Measurements from ENCODE around the gene TEAD1.

TEAD1 gene

GRCh38 chr11:12673924-12674570 lies at the start of gene TEAD1:
TEAD1 (plus strand) TSS chr11:12674421.
- no peak for DNase-seq

DNA sequence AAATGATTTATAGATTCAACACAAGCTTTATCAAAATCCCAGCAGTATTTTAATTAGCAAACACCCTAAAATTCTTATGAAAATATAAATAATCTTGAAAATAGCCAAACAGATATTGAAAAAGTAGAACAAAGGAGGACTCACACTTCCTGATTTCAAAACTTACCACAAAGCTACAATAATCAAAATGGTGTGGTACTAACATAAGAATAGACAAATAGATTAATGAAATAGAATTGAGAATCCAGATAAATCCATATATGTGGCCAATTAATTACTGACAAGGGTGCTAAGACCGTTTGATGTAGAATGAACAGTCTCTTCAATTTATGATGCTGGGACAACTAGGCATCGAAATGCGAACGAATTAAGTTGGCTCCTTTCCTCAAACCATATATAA lies 49.6 kb upstream of the TEAD1 start:
- DNase-seq, result no peak

DNA sequence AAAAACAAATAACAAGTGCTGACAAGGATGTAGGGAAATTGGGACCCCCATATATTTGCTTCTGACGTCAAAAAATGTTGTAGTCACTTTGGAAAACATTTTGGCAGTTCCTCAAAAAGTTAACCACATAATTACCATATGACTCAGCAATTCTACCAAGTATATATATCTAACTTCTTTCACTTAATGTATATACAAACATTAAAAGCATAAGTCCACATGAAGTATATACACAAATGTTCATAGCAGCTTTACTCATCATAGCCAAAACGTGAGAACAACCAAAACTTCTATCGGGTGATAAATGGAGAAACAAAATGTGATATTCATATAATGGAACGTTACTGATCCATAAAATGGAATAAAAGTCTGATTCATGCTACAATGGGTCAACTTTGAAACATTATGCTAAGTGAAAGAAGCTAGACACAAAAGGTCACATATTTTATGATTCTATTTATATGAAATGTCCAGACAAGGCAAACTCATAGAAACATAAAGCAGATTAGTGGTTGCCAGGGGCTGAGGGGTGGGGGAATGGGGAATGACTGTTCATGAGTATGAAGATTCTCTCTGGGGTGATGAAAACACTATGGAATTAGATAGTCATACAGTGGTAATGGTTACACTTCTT lies 48.7 kb upstream of the TEAD1 start:
- no peak for DNase-seq

- DNase-seq, result no peak
Measured at GRCh38 chr11:12626616-12627015, 47.6 kb upstream of the TEAD1 start.

DNA sequence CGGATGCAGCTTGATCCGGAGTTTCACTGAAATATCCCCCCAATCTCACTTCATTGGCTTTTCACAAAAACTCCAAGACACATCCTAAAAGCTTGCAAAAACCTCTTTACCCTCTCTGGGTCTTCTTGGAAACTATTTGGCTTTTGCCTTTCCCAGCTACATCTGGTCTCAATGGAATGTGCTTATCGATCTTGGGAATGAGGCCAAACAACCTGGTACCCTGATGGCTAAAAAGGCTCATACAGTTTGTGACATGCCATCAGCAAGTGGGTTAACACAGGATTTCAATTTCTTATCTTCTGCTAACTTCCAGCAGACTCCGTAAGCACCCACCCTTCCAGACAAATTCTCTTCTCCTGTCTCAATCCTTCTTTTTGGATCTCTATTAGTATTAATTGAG lies 45.9 kb upstream of the TEAD1 start:
- DNase-seq, result no peak

DNA sequence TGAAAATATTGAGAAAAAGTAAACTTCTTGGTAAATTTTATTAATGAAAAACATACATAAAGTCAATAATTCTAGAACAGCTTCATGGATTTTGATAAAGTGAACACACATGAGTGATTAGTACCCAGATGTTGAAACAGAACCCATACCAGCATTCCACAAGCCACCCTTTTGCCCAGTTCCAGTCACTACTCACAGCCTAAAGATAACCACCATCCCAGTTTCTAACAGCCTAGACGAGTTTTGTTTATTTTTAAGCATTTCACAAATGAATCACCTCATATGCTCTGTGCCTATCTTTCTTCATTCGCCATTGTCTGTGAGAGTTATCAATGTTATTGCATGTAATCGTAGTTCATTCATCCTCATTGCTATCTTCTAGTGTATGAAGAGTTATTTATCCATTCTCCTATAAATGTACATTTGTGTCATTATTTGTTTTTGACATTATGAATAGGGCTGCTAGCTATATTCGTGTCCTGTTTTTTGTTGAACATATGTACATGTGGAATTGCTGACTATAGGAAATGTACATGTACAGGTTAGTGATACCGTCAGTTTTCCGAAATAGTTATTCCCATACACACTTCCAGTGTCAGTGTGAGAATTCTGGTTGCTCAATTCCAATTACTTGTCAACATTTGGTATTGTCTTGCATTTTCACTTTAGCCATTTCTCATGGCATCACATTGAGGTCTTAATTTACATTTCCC lies 44.5 kb upstream of the TEAD1 start:
- no peak for DNase-seq

- no peak for DNase-seq
Measured at GRCh38 chr11:12631651-12632050, 42.6 kb upstream of the TEAD1 start.

DNA sequence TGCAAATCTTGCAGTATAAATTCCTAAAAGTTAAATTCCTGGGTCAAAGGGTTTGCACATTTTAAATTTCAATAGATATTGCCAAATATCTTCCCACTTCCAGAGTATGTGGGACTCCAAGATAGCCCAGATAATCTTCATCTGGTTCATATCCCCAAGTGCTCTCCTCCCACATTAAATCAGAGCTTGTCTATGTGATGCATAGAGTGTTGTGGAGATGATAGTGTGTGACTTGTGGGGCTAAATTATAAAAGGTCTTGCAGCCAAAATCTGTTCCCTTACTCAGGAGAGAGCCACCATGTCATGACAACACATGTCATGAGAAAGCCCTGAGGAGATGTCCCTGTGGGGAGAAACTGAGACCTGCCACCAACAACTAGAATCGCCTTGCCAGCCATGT lies 39.9 kb upstream of the TEAD1 start:
- DNase-seq, result no peak

DNA sequence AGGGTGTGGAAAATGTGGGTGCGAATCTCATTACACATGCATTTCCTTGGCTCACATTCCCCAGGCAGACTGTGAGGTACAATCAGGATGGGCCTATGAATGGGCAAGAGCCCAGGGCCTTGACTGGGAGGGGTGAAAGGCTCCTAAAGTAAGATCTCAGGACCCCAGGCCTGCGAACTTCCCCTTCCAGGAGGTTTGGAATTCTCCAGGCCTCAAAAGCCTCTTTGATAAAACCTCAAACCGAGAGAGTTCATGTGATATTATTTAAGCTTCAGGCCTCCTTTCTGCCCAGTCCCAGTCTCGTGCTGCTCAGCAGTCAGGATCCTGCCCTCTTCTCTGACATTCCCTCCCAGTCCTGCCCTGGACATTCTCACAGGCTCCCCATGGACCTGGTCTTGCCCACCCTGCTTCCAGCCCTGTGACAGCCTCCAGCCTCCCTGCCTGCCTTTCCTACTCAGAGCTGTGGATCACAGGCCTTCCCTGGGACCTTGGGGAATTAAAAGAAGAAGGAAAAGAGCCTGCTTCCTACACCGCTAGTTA lies 37.3 kb upstream of the TEAD1 start:
- no peak for DNase-seq

- no peak for DNase-seq
Measured at GRCh38 chr11:12639388-12639787, 34.8 kb upstream of the TEAD1 start.

DNA sequence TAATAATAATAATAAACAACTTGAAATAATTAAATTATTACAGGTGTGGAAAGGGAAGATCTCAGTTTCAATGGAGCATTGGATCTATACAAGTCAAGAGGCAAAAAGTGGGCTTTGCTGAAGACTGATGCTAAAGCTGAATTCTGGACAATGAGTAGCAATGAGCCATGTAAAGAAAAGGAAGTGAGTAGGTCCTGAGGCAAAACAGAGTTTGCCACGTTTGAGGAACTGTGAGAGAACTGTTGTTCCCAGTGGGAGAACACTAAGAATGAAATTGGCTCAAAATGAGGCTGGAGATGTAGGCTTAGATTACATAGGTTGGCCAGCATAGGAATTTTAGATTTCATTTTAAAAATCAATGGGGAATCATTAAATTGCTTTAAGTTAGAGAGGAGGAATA lies 33.9 kb upstream of the TEAD1 start:
- no peak for DNase-seq

DNA sequence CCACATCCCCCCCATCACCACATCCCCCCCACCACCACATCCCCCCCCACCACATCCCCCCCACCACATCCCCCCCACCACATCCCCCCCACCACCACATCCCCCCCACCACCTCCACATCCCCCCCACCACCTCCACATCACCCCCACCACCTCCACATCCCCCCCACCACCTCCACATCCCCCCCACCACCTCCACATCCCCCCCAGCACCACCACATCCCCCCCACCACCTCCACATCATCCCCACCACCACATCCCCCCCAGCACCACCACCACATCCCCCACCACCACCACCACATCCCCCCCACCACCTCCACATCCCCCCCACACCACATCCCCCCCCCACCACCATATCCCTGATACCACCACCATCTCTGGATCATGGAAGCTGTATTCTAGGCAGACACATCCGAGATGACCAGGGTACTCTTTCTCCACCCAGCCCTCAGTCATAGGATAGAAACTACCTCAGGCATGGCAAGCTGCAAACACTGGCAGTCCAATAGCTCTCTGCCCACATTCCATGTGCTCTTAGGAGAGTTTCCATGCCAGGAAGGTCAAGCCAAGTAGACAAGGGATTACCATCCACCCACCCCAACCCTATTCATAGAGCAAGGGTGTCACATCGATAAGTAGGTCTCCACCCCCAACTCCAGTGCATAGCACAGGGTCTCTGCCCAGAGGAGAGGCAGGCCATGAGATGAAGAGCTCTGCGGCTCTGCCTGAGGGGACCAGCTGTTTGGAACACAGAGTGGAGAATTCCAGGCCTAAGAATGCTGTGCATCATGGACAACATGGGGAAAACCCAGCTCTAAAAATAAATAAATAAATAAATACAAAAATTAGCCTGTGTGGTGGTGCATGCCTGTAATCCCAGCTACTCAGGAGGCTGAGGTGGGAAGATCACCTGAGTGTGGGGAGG lies 33.0 kb upstream of the TEAD1 start:
- no peak for DNase-seq

DNA sequence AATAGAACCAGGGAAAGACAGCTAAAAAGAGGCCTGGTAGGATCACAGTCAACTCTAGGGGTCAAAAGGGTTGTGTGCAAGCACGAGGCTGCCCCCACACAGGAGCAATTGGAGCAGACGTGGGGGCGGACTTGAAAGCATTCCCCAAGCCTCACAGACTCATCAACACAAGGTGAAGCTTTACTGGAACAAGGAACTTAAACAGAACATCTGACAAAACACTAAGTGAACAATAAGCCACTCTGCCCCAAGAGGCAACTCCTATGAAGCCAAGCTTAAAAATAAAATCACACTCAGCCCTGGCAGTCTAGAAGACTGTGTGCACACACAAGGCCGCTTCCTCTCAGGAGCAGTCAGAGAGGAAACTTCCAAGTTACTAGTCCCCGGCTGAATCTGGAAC lies 32.2 kb upstream of the TEAD1 start:
- no peak for DNase-seq

DNA sequence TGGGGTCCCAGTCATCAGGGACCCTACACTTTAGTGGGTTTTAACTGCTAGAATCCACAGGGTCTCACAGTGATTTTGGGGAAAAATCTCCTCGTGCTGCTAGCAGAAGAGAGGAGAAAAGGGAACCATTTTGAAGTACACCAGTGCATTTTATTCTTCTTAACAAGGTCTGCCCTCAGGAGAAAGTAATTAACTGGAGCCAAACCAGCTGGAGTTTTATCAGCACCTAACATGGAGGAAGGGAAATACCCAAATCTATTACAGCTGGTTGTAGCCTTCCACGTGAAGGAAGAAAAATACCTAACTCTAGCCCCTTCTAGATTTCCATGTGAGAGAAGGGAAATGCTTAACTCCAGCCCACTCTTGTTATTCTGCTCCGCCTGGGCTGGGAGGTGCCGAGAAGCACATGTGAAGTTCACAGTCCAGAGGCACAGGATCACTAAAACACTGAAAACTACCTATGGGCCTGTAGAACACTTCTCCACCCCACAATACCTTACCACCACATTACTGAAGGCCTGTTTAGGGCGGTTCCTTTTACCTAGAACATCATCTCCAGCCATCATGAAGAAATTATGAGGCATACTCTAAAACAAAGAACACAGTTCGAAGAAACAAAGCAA lies 31.3 kb upstream of the TEAD1 start:
- no peak for DNase-seq

- DNase-seq, result no peak
Measured at GRCh38 chr11:12646478-12646877, 27.7 kb upstream of the TEAD1 start.

DNA sequence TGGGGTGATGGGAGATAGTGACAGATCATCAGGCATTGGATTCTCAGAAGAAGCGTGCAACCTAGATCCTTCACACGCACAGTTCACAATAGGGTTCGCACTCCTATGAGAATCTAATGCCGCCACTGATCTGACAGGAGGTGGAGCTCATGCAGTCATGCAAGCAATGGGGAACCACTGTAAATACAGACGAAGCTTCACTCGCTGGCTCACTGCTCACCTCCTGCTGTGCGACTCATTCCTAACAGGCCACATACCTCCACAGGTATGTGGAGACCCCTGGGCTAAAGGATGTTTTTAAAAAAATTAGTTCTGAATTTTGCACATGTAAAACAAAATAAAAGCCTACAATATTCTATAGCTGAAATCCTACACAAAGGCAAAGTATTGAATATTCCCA lies 20.5 kb upstream of the TEAD1 start:
- DNase-seq, result no peak

DNA sequence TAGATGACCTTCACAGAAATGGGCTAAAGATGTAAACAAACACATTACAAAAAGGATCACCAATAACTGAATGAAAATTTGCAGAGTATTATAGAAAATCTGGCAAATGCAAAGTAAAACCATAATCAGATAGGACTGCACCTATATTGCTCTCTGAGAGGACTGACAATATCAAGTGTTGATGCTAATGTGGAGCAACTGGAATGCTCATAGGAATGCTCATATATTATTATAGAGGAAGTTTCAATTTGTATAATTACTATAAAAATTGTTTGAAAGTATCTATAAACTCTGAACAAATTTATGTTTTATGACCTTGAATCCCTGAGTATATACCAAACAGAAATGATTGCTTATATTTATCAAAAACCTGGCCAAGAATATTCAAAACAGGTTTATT lies 18.4 kb upstream of the TEAD1 start:
- no peak for DNase-seq

DNA sequence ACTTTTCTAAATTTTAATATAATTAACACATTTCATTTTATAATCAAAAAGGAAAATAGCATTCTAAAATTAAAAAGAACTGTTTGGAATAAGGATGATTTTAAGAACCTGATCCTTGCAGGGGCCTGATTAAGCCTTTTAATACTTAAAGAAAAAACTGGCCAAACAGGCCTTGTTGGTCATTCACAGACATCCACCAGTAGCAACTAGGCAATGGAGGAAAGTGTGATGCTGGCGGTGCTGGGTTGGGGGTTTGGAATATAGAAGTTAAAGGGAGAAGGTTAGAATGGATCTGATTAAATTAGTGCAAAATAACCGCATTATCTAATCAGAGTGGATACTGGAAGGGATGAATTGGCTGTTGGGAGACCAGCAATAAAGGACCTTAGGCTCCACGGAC lies 16.9 kb upstream of the TEAD1 start:
- no peak for DNase-seq

- no peak for DNase-seq
Measured at GRCh38 chr11:12657981-12658380, 16.2 kb upstream of the TEAD1 start.

DNA sequence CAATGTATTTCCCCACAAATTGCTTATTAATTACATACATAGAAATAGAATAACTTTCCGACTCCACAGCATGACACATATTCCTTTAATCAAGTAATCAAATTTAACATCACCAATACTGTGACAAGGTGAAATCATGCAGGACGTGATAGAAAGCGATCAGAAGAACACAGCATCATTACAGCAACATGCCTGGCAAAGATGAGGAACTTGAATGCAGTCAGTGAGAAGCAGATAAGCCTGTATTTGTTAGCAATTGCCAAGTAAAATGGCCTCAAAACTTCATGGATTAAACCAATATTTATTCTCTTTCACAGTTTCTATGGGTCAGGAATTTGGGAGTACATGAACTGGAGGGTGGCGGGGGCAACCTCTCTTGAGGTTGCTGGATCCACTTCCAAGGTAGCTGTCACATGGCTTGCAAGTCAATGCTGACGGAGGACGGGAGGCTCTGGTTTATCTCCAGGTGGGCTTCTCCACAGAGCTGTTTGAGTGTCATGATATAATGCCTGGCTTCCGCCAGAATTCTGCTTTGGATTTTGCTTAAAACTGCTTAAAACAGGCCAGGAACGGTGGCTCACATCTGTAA lies 12.0 kb upstream of the TEAD1 start:
- DNase-seq, result no peak

- DNase-seq, result no peak
Measured at GRCh38 chr11:12664385-12664784, 9.8 kb upstream of the TEAD1 start.

GRCh38 chr11:12666915-12667314 lies 7.3 kb upstream of the TEAD1 start:
- no peak for DNase-seq

Data from KG1 (cell line).